G401.6 (cell line): ENCODE data around the gene RERE.
A peak's percentile ranks its signal among the peaks of the same experiment; 100 is the strongest.
"Not testable (repeated sequence)": the region's sequence is repeated elsewhere in the genome, so short reads cannot be mapped to it uniquely, and the experiment has no call there.

Source experiments
- FAIRE-seq: peaks from 2 replicates; lab custom pipeline; 2012; peaks lifted over from hg19 to GRCh38; lab: Jason Lieb, UNC

RERE gene

GRCh38 chr1:8841395-8841794, 24.0 kb upstream of the RERE start:
- FAIRE-seq = no peak

- FAIRE-seq = no peak
Observed at GRCh38 chr1:8839990-8840389, 22.6 kb upstream of the RERE start.

- FAIRE-seq = no peak
Observed at GRCh38 chr1:8835941-8836643, 18.7 kb upstream of the RERE start.

GRCh38 chr1:8831340-8831739, 13.9 kb upstream of the RERE start:
- peak; percentile 33 for FAIRE-seq

GRCh38 chr1:8830732-8831131, 13.3 kb upstream of the RERE start:
- not testable (repeated sequence) for FAIRE-seq

GRCh38 chr1:8825985-8826481, 8.6 kb upstream of the RERE start:
- peak; percentile 97 for FAIRE-seq

- FAIRE-seq = peak; percentile 42
Observed at GRCh38 chr1:8823295-8823664, 5.8 kb upstream of the RERE start.

- peak; percentile 96 for FAIRE-seq
Observed at GRCh38 chr1:8822373-8823294, 5.2 kb upstream of the RERE start.

GRCh38 chr1:8821084-8821483, 3.6 kb upstream of the RERE start:
- FAIRE-seq = peak; percentile 83

- FAIRE-seq = not testable (repeated sequence)
Observed at GRCh38 chr1:8818789-8819188, 1.3 kb upstream of the RERE start.

GRCh38 chr1:8818325-8818775, 910 bp upstream of the RERE start:
- FAIRE-seq = no peak

GRCh38 chr1:8816831-8817411, 519 bp downstream of the RERE start:
- FAIRE-seq = no peak

GRCh38 chr1:8816264-8816663, 1.2 kb downstream of the RERE start:
- peak; percentile 71 for FAIRE-seq

GRCh38 chr1:8815582-8816151, 1.8 kb downstream of the RERE start:
- no peak for FAIRE-seq

- peak; percentile 66 for FAIRE-seq
Observed at GRCh38 chr1:8814865-8815264, 2.6 kb downstream of the RERE start.

- peak; percentile 21 for FAIRE-seq
Observed at GRCh38 chr1:8813991-8814390, 3.4 kb downstream of the RERE start.

GRCh38 chr1:8813016-8813763, 4.2 kb downstream of the RERE start:
- no peak for FAIRE-seq

- FAIRE-seq = no peak
Observed at GRCh38 chr1:8812081-8812480, 5.4 kb downstream of the RERE start.

- FAIRE-seq = no peak
Observed at GRCh38 chr1:8810987-8811386, 6.5 kb downstream of the RERE start.

- FAIRE-seq = no peak
Observed at GRCh38 chr1:8809342-8809736, 8.1 kb downstream of the RERE start.

- no peak for FAIRE-seq
Observed at GRCh38 chr1:8807004-8807403, 10.4 kb downstream of the RERE start.

- FAIRE-seq = no peak
Observed at GRCh38 chr1:8800416-8800815, 17.0 kb downstream of the RERE start.
